ENCODE data around the gene MDH2. TPM values are rescaled to one million over a fixed set of nuclear protein-coding genes. Genes with fewer than 3 reads are reported as not detected.

MDH2 gene
- total and polyA plus RNA-seq, 2 of the 8 experiments (the other 6 are each of a cell fraction or from before 2014, with no cell fraction given), result 203 to 254 TPM

- FAIRE-seq (no peak), DNase-seq (ENCODE audit: low read depth in 1 of 2, low spot score in 2 of 2) (no peak)
- 93% methylated on average over 45 of the region's 47 CpGs; no CpG with 5 or more reads in 1 of the 2 experiments for WGBS, 2 experiments (ENCODE audit: extremely low coverage in 1 of 2, insufficient coverage in 1 of 2, insufficient read length in 1 of 2, insufficient replicate concordance in 2 of 2, low coverage in 1 of 2, low lambda C conversion rate in 2 of 2, missing lambda C conversion rate in 1 of 2)
- Histone ChIP-seq H3K4ac (replicated peaks; ENCODE audit: insufficient read length, low read depth, low read length) (no peak overlapping the region), H2BK15ac (ENCODE audit: low read length) (no peak overlapping the region), H3K9me3 (ENCODE audit: insufficient read depth in 2 of 2, low read depth in 1 of 2, low read length in 1 of 2) (no peaks in the 10 kb centered on the region), H3K36me3 (ENCODE audit: control insufficient read depth in 2 of 4, insufficient read depth in 4 of 4, low read length in 3 of 4) (no peaks in the 10 kb centered on the region), H3K18ac (ENCODE audit: extremely low read depth, low read length) (no peak overlapping the region), H2BK12ac (ENCODE audit: low read depth, low read length) (no peak overlapping the region), H2BK5ac (ENCODE audit: low read depth, low read length) (peak overlapping the region; percentile 16; the same call in 1 of the 2 replicates), H3K27me3 (replicated peaks in 1 of 4; ENCODE audit: control insufficient read depth in 3 of 4, extremely low read depth in 1 of 4, insufficient read depth in 3 of 4, low read length in 3 of 4) (no peaks in the 10 kb centered on the region), H3K9ac (replicated peaks in 1 of 4; ENCODE audit: extremely low read depth in 1 of 4, low read depth in 3 of 4, low read length in 3 of 4) (no peak overlapping the region), H3K4me3 (ENCODE audit: extremely low read depth in 1 of 4, insufficient read depth in 2 of 4, low read depth in 3 of 4, low read length in 4 of 4) (no peak overlapping the region), H3K4me1 (replicated peaks in 1 of 4; ENCODE audit: control insufficient read depth in 3 of 4, insufficient read depth in 4 of 4, low read length in 3 of 4) (peaks cover 0 to 3% (median 1%) of the 10 kb centered on the region in 4 experiments; a peak in 5 of 7 replicates), H3K23ac (ENCODE audit: insufficient read length) (no peak overlapping the region), H2BK120ac (replicated peaks; ENCODE audit: low read depth, low read length) (no peak overlapping the region), H4K8ac (ENCODE audit: extremely low read depth, insufficient read depth, low read length) (peak overlapping the region; percentile 91), H3K79me1 (ENCODE audit: low read depth, low read length) (no peaks in the 10 kb centered on the region), H3K27ac (ENCODE audit: low read depth, low read length) (no peak overlapping the region), H3K4me2 (ENCODE audit: insufficient read depth in 1 of 2, low read depth in 2 of 2, low read length in 2 of 2) (no peak overlapping the region), H3K14ac (ENCODE audit: insufficient read length) (no peak overlapping the region), H2AFZ (ENCODE audit: low read length) (no peak overlapping the region), H4K20me1 (replicated peaks in 1 of 2; ENCODE audit: control insufficient read depth in 1 of 2, insufficient read depth in 2 of 2, low read length in 2 of 2) (no peaks in the 10 kb centered on the region), H2AK5ac (ENCODE audit: low read depth, low read length) (no peak overlapping the region), H4K91ac (replicated peaks; ENCODE audit: insufficient read length, low read length) (no peak overlapping the region), H3K79me2 (ENCODE audit: control insufficient read depth in 1 of 2, insufficient read depth in 2 of 2, low read length in 2 of 2) (no peaks in the 10 kb centered on the region), H4K5ac (ENCODE audit: insufficient read length, low read depth, low read length) (no peak overlapping the region), H2BK20ac (ENCODE audit: low read length) (no peak overlapping the region), H3K56ac (replicated peaks; ENCODE audit: insufficient read length, low read depth, low read length) (no peak overlapping the region), H3K23me2 (ENCODE audit: low read depth, low read length) (no peaks in the 10 kb centered on the region)
- POLR2A ChIA-PET (ENCODE audit: partially characterized antibody), result interaction anchor here (1.1 to 10.6 kb wide), 6 partner anchors 9 to 221 kb away, joined by 3 to 127 read pairs (median 3); partner anchors contain the start of genes MDH2 and STYXL1
- CTCF ChIA-PET (ENCODE audit: partially characterized antibody), result interaction anchor here (0.6 to 7.1 kb wide), 21 partner anchors 10 to 252 kb away, joined by 3 to 50 read pairs (median 3); no protein-coding TSS in a partner anchor
- TF ChIP-seq CBX8 (IDR thresholded peaks at IDR 0.05; ENCODE audit: borderline replicate concordance, low read depth, low read length) (no peak), POU5F1 (IDR thresholded peaks at IDR 0.05; ENCODE audit: low read depth, low read length) (no peak), SP2 (IDR thresholded peaks at IDR 0.05; ENCODE audit: low read length) (no peak), SP1 (IDR thresholded peaks at IDR 0.05; ENCODE audit: low read depth, low read length) (no peak), CTCF (IDR thresholded peaks at IDR 0.05; ENCODE audit: control extremely low read depth in 1 of 3, insufficient read depth in 1 of 3, low read depth in 1 of 3, low read length in 3 of 3) (no peak), CTBP2 (IDR thresholded peaks at IDR 0.05; ENCODE audit: borderline replicate concordance, insufficient read depth, insufficient read length, low read length) (no peak), RNF2 (IDR thresholded peaks at IDR 0.05; ENCODE audit: borderline replicate concordance, low read depth, low read length, missing control alignments, poor library complexity, severe bottlenecking) (no peak), KDM4A (IDR thresholded peaks at IDR 0.05; ENCODE audit: low read depth, low read length, severe bottlenecking) (no peak), CREB1 (IDR thresholded peaks at IDR 0.05) (no peak)
Measured at GRCh38 chr7:76072243-76073148, 24.6 kb downstream of the MDH2 start.
